IPS-NIHi7 (cell line): ENCODE measurements around the gene TGFB3.
A peak's percentile ranks its signal among the peaks of the same experiment; 100 is the strongest.
"Not testable (repeated sequence)": the region's sequence is repeated elsewhere in the genome, so short reads cannot be mapped to it uniquely, and the experiment has no call there.

Experiments used
- DNase-seq: peaks from one replicate; pipeline ENCODE4 v3.0.0; 2012; ENCODE audit warnings: mixed read lengths; ENCODE audit errors: extremely low spot score

The TGFB3 gene

GRCh38 chr14:75960231-75960630 is 21.6 kb downstream of the TGFB3 start:
- DNase-seq, result no peak

- DNase-seq, result no peak
Measured at GRCh38 chr14:75959031-75959430, 22.8 kb downstream of the TGFB3 start.

GRCh38 chr14:75952489-75952888 is 29.3 kb downstream of the TGFB3 start:
- no peak for DNase-seq

- DNase-seq, result peak; percentile 33
Measured at GRCh38 chr14:75946785-75947184, 35.0 kb downstream of the TGFB3 start.

GRCh38 chr14:75944607-75945241 is 37.1 kb downstream of the TGFB3 start:
- no peak for DNase-seq

GRCh38 chr14:75941030-75941429 is 40.8 kb downstream of the TGFB3 start:
- DNase-seq, result peak; percentile 5

GRCh38 chr14:75939200-75939599 is 42.6 kb downstream of the TGFB3 start:
- no peak for DNase-seq

- no peak for DNase-seq
Measured at GRCh38 chr14:75934998-75935628, 46.7 kb downstream of the TGFB3 start.

- DNase-seq, result no peak
Measured at GRCh38 chr14:75933712-75934296, 48.0 kb downstream of the TGFB3 start.

- no peak for DNase-seq
Measured at GRCh38 chr14:75928690-75929181, 53.1 kb downstream of the TGFB3 start.

- DNase-seq, result no peak
Measured at GRCh38 chr14:75927564-75928087, 54.2 kb downstream of the TGFB3 start.

GRCh38 chr14:75926431-75927115 is 55.2 kb downstream of the TGFB3 start:
- DNase-seq, result no peak

- DNase-seq, result not testable (repeated sequence)
Measured at GRCh38 chr14:75925141-75925840, 56.5 kb downstream of the TGFB3 start.

GRCh38 chr14:75920421-75920820 is 61.4 kb downstream of the TGFB3 start:
- not testable (repeated sequence) for DNase-seq

- DNase-seq, result no peak
Measured at GRCh38 chr14:75917946-75918335, 63.9 kb downstream of the TGFB3 start.

GRCh38 chr14:75917322-75917945 is 64.4 kb downstream of the TGFB3 start:
- DNase-seq, result peak; percentile 48

- no peak for DNase-seq
Measured at GRCh38 chr14:75915045-75915444, 66.8 kb downstream of the TGFB3 start.

- no peak for DNase-seq
Measured at GRCh38 chr14:75913183-75913582, 68.6 kb downstream of the TGFB3 start.

GRCh38 chr14:75911883-75912282 is 69.9 kb downstream of the TGFB3 start:
- peak; percentile 76 for DNase-seq

GRCh38 chr14:75910048-75910447 is 71.7 kb downstream of the TGFB3 start:
- no peak for DNase-seq

- DNase-seq, result no peak
Measured at GRCh38 chr14:75909630-75910029, 72.2 kb downstream of the TGFB3 start.
